OCI-LY7 (cell line): Measurements from ENCODE around the gene SART1.

ENCODE experiments used
- CTCF ChIP-seq: fragments of 200-600 bp; sonication (generic); conservative IDR thresholded peaks from 2 replicates; pipeline ENCODE4 v1.5.1; 2014; ENCODE audit warnings: mild to moderate bottlenecking, antibody characterized with exemption, low read length, moderate library complexity, mixed read lengths
- EZH2phosphoT487 ChIP-seq: fragments of 200-600 bp; sonication (generic); IDR thresholded peaks from 2 replicates; pipeline ENCODE4 v1.6.1; 2018; ENCODE audit warnings: low read depth, borderline replicate concordance, mild to moderate bottlenecking, mixed run types, antibody characterized with exemption, low read length, moderate library complexity, mixed read lengths

- TF ChIP-seq CTCF, result no peak; the same call in 1 of the 2 replicates
- TF ChIP-seq EZH2phosphoT487, result no peak
These were observed 29.6 kb upstream of the SART1 start for GRCh38 chr11:65931773-65932557.
